Neural cell (in vitro differentiated cells): Measurements from ENCODE around the gene PRKCQ. TPM values are rescaled to one million over a fixed set of nuclear protein-coding genes. Genes with fewer than 3 reads are reported as not detected.
"Not testable (repeated sequence)": the region's sequence is repeated elsewhere in the genome, so short reads cannot be mapped to it uniquely, and the experiment has no call there.

Experiments used
- H2AFZ ChIP-seq: fragments of 200-600, 300-800 bp; sonication (generic), shearing (Covaris generic); 2 replicates; pipeline ENCODE4 v1.6.0; 2014; ENCODE audit warnings: low read depth, mild to moderate bottlenecking, antibody characterized with exemption, low read length, moderate library complexity
- H3F3A ChIP-seq: fragments of 200-600 bp; shearing (Covaris generic); 2 replicates; pipeline ENCODE4 v1.6.1; 2016; ENCODE audit warnings: mild to moderate bottlenecking, moderate library complexity, mixed read lengths, antibody characterized with exemption, low read length; ENCODE audit not compliant: insufficient read depth, poor library complexity, severe bottlenecking
- H3K27ac ChIP-seq: fragments of 200-600, 300-800 bp; sonication (generic), shearing (Covaris generic); 2 replicates; pipeline ENCODE4 v1.5.1; 2014; ENCODE audit warnings: mild to moderate bottlenecking, low read length, moderate library complexity
- H3K27me3 ChIP-seq: fragments of 300-800, 200-600 bp; sonication (generic), shearing (Covaris generic); 2 replicates; pipeline ENCODE4 v1.6.0; 2014; ENCODE audit warnings: mild to moderate bottlenecking, low read depth, low read length, moderate library complexity; ENCODE audit not compliant: insufficient read depth
- H3K36me3 ChIP-seq: fragments of 300-800, 200-600 bp; sonication (generic), shearing (Covaris generic); 2 replicates; pipeline ENCODE4 v1.5.1; 2014; ENCODE audit warnings: mild to moderate bottlenecking, antibody characterized with exemption, low read length, moderate library complexity; ENCODE audit not compliant: insufficient read depth
- H3K4me2 ChIP-seq: fragments of 300-800, 200-600 bp; sonication (generic), shearing (Covaris generic); 2 replicates; pipeline ENCODE4 v1.6.0; 2014; ENCODE audit warnings: mild to moderate bottlenecking, low read length
- H3K4me3 ChIP-seq: fragments of 300-800, 200-600 bp; sonication (generic), shearing (Covaris generic); 2 replicates; pipeline ENCODE4 v1.5.1; 2014; ENCODE audit warnings: mild to moderate bottlenecking, low read length, moderate library complexity
- H3K79me2 ChIP-seq: fragments of 200-600 bp; shearing (Covaris generic); replicated peaks from 2 replicates; pipeline ENCODE4 v1.6.0; 2014; ENCODE audit warnings: mild to moderate bottlenecking, low read length, moderate library complexity; ENCODE audit not compliant: insufficient read depth
- H3K9ac ChIP-seq: fragments of 300-800, 200-600 bp; sonication (generic), shearing (Covaris generic); 2 replicates; pipeline ENCODE4 v1.6.1; 2016; ENCODE audit warnings: mild to moderate bottlenecking, low read length, mixed read lengths
- H3K9me2 ChIP-seq: fragments of 200-600 bp; shearing (Covaris generic); 2 replicates; pipeline ENCODE4 v1.6.1; 2016; ENCODE audit warnings: mild to moderate bottlenecking, low read length, mixed read lengths; ENCODE audit not compliant: insufficient read depth
- H3K9me3 ChIP-seq: fragments of 200-600, 300-800 bp; sonication (generic), shearing (Covaris generic); 2 replicates; pipeline ENCODE4 v1.6.1; 2016; ENCODE audit warnings: mild to moderate bottlenecking, mixed run types, low read length, moderate library complexity, mixed read lengths
- H4K20me1 ChIP-seq: fragments of 200-600 bp; shearing (Covaris generic); 2 replicates; pipeline ENCODE4 v1.6.1; 2016; ENCODE audit warnings: mild to moderate bottlenecking, mixed run types; ENCODE audit not compliant: insufficient read depth
- EP300 ChIP-seq: fragments of 450-650 bp; conservative IDR thresholded peaks from 2 replicates; pipeline ENCODE4 v1.6.1; 2014; ENCODE audit warnings: antibody characterized with exemption, mild to moderate bottlenecking, moderate library complexity; ENCODE audit not compliant: poor library complexity, severe bottlenecking
- EZH2 ChIP-seq: fragments of 200-600, 300-800 bp; shearing (Covaris generic), sonication (generic); IDR thresholded peaks from 2 replicates; pipeline ENCODE4 v1.6.1; 2014; ENCODE audit warnings: antibody characterized with exemption, low read length, borderline replicate concordance, mild to moderate bottlenecking; ENCODE audit not compliant: insufficient read depth, poor library complexity, severe bottlenecking
- MXI1 ChIP-seq: fragments of 450-650 bp; conservative IDR thresholded peaks from 2 replicates; pipeline ENCODE4 v1.6.1; 2014; ENCODE audit warnings: antibody characterized with exemption, mild to moderate bottlenecking; ENCODE audit not compliant: poor library complexity, severe bottlenecking
- POLR2AphosphoS5 ChIP-seq: IDR thresholded peaks from 2 replicates; pipeline ENCODE4 v1.6.1; 2012
- RAD21 ChIP-seq: fragments of 450-650 bp; conservative IDR thresholded peaks from 2 replicates; pipeline ENCODE4 v1.6.1; 2014; ENCODE audit warnings: antibody characterized with exemption, mild to moderate bottlenecking, moderate library complexity
- SMC3 ChIP-seq: fragments of 450-650 bp; conservative IDR thresholded peaks from 2 replicates; pipeline ENCODE4 v1.6.1; 2014; ENCODE audit warnings: antibody characterized with exemption, mild to moderate bottlenecking, moderate library complexity; ENCODE audit not compliant: poor library complexity
- TAF1 ChIP-seq: IDR thresholded peaks from 2 replicates; pipeline ENCODE4 v1.6.1; 2012; ENCODE audit warnings: low read depth
- polyA plus RNA-seq: library from polyadenylated mRNA; depleted of rRNA; stranded (reverse); fragments of >200 nt; gene quantifications from 2 replicates; pipeline ENCODE4 v1.2.3, GENCODE V29; 2014
- TF ChIP-seq, protein P1 (sequence below): IDR thresholded peaks from 2 replicates; pipeline ENCODE4 v1.6.1; 2012; ENCODE audit warnings: borderline replicate concordance
- TF ChIP-seq, protein P2 (sequence below): fragments of 450-650 bp; IDR thresholded peaks from 2 replicates; pipeline ENCODE4 v1.5.1; 2014; ENCODE audit warnings: antibody characterized with exemption, mild to moderate bottlenecking, moderate library complexity; ENCODE audit not compliant: poor library complexity, severe bottlenecking

The PRKCQ gene
- polyA plus RNA-seq, 1 donor from 2014 or later: 0.61 TPM

DNA sequence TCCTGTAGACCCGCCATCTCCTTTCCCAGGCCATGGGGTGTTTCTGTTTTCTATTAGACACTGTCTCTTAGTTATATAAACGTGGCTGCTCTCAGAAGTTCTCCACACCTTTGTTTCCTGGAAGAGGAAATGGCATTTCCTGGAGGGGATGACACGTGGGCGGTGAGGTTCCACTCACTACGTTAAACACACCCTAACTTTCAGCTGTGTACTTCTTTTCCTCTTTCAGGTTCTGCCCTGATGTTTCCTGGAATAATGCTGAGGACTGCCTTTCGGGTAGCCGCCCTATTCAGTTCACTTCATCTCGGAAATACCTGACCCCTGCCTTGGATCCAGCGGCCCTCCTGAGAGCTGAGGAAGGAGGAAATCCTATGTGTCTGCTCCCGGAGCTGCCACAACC, 3.4 kb upstream of the PRKCQ start:
- Histone ChIP-seq H3K9me3 (no peaks in the 10 kb centered on the region), H3K9ac (no peak overlapping the region), H3K79me2 (no peaks in the 10 kb centered on the region), H3K27me3 (peaks cover 11% of the 10 kb centered on the region), H4K20me1 (no peaks in the 10 kb centered on the region), H3K4me3 (no peak overlapping the region), H3K36me3 (no peaks in the 10 kb centered on the region), H2AFZ (no peak overlapping the region), H3K9me2 (no peaks in the 10 kb centered on the region), H3K4me2 (no peak overlapping the region), H3F3A (no peaks in the 10 kb centered on the region), H3K27ac (no peak overlapping the region)
- TF ChIP-seq EP300: no peak
- TF ChIP-seq, protein P1, sequence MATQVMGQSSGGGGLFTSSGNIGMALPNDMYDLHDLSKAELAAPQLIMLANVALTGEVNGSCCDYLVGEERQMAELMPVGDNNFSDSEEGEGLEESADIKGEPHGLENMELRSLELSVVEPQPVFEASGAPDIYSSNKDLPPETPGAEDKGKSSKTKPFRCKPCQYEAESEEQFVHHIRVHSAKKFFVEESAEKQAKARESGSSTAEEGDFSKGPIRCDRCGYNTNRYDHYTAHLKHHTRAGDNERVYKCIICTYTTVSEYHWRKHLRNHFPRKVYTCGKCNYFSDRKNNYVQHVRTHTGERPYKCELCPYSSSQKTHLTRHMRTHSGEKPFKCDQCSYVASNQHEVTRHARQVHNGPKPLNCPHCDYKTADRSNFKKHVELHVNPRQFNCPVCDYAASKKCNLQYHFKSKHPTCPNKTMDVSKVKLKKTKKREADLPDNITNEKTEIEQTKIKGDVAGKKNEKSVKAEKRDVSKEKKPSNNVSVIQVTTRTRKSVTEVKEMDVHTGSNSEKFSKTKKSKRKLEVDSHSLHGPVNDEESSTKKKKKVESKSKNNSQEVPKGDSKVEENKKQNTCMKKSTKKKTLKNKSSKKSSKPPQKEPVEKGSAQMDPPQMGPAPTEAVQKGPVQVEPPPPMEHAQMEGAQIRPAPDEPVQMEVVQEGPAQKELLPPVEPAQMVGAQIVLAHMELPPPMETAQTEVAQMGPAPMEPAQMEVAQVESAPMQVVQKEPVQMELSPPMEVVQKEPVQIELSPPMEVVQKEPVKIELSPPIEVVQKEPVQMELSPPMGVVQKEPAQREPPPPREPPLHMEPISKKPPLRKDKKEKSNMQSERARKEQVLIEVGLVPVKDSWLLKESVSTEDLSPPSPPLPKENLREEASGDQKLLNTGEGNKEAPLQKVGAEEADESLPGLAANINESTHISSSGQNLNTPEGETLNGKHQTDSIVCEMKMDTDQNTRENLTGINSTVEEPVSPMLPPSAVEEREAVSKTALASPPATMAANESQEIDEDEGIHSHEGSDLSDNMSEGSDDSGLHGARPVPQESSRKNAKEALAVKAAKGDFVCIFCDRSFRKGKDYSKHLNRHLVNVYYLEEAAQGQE: no peak
- no peak for TF ChIP-seq RAD21
- TF ChIP-seq SMC3: no peak

DNA sequence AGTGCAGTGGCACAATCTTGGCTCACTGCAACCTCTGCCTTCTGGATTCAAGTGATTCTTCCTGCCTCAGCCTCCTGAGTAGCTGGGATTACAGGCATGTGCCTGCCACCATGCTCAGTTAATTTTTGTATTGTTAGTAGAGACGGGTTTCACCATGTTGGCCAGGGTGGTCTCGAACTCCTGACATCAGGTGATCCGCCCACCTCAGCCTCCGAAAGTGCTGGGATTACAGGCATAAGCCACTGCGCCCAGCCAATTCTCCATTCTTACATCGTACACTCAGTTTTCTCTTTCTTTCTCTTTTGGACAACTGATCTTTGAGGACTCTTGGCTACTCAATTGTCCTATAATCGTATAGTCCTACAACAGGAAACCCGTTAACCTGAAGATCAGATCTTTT, 2.8 kb upstream of the PRKCQ start:
- not testable (repeated sequence) for H3F3A ChIP-seq, H4K20me1 ChIP-seq, H3K9me2 ChIP-seq, H3K9ac ChIP-seq, H3K36me3 ChIP-seq, H3K27ac ChIP-seq, H3K4me3 ChIP-seq, H2AFZ ChIP-seq, H3K9me3 ChIP-seq, H3K79me2 ChIP-seq, H3K4me2 ChIP-seq
- peaks cover 11% of the 10 kb centered on the region for H3K27me3 ChIP-seq

DNA sequence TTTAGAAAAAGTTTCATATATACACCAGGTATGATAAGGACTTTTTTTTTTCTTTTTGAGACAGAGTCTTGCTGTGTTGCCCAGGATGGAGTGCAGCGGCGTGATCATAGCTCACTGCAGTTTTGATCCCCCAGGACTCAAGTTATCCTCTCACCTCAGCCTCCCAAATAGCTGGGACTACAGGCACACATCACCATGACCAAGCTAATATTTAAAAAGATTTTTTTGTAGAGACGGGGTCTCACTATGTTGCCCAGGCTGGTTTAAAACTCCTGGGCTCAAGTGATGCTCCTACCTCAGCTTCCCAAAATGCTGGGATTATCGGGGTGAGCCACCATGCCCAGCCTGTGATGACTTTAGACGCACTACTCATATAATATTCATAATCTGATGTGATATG, 2.2 kb upstream of the PRKCQ start:
- Histone ChIP-seq H3K79me2 (no peaks in the 10 kb centered on the region), H3K9me2 (no peaks in the 10 kb centered on the region), H3K27ac (no peak overlapping the region), H3K9me3 (no peaks in the 10 kb centered on the region), H2AFZ (no peak overlapping the region), H4K20me1 (no peaks in the 10 kb centered on the region), H3F3A (no peaks in the 10 kb centered on the region), H3K4me3 (no peak overlapping the region), H3K36me3 (no peaks in the 10 kb centered on the region), H3K9ac (no peak overlapping the region), H3K27me3 (peaks cover 11% of the 10 kb centered on the region), H3K4me2 (no peak overlapping the region)
- TF ChIP-seq EP300: no peak
- no peak for TF ChIP-seq EZH2
- no peak for TF ChIP-seq MXI1
- TF ChIP-seq, protein P1: no peak
- TF ChIP-seq, protein P2, sequence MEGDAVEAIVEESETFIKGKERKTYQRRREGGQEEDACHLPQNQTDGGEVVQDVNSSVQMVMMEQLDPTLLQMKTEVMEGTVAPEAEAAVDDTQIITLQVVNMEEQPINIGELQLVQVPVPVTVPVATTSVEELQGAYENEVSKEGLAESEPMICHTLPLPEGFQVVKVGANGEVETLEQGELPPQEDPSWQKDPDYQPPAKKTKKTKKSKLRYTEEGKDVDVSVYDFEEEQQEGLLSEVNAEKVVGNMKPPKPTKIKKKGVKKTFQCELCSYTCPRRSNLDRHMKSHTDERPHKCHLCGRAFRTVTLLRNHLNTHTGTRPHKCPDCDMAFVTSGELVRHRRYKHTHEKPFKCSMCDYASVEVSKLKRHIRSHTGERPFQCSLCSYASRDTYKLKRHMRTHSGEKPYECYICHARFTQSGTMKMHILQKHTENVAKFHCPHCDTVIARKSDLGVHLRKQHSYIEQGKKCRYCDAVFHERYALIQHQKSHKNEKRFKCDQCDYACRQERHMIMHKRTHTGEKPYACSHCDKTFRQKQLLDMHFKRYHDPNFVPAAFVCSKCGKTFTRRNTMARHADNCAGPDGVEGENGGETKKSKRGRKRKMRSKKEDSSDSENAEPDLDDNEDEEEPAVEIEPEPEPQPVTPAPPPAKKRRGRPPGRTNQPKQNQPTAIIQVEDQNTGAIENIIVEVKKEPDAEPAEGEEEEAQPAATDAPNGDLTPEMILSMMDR: no peak
- TF ChIP-seq TAF1: no peak
- no peak for TF ChIP-seq POLR2AphosphoS5
- TF ChIP-seq SMC3: no peak
- TF ChIP-seq RAD21: no peak
